A673 (cell line): ENCODE measurements around the gene TMTC3. TPM values are rescaled to one million over a fixed set of nuclear protein-coding genes. Genes with fewer than 3 reads are reported as not detected.

Source experiments
- BruUV-seq: library from RNA; stranded (reverse); fragments of 400-500 nt; replicated peaks from 2 replicates; lab custom pipeline; 2021; lab: Mats Ljungman, UMichigan
- CTCF ChIA-PET: fragments of 300-600 bp; sonication (Branson Sonifier 250); formaldehyde crosslinking; loops from one replicate; lab custom pipeline; 2022; ENCODE audit warnings: antibody characterized with exemption; lab: Charles Lee
- POLR2A ChIA-PET: fragments of 300-600 bp; sonication (Branson Sonifier 250); formaldehyde crosslinking; loops from one replicate; lab custom pipeline; 2022; ENCODE audit warnings: antibody characterized with exemption; ENCODE audit not compliant: low non-redundant PET; lab: Charles Lee
- DNase-seq: peaks from one replicate; pipeline ENCODE4 v3.0.0-alpha.2; 2015; ENCODE audit warnings: low spot score
- H3K27ac ChIP-seq: fragments of 200-600 bp; sonication (generic); 2 replicates; pipeline ENCODE4 v1.5.1; 2016; ENCODE audit warnings: mixed run types, low read depth, mild to moderate bottlenecking, mixed read lengths, antibody characterized with exemption, low read length; ENCODE audit not compliant: poor library complexity, severe bottlenecking
- H3K27me3 ChIP-seq: fragments of 200-600 bp; sonication (generic); replicated peaks from 2 replicates; pipeline ENCODE4 v1.6.1; 2017; ENCODE audit warnings: mixed run types, low read depth, mild to moderate bottlenecking, mixed read lengths, antibody characterized with exemption, low read length; ENCODE audit not compliant: insufficient read depth, poor library complexity
- H3K36me3 ChIP-seq: fragments of 200-600 bp; sonication (generic); 2 replicates; pipeline ENCODE4 v1.6.1; 2016; ENCODE audit warnings: mixed run types, mild to moderate bottlenecking, mixed read lengths, antibody characterized with exemption, low read length; ENCODE audit not compliant: insufficient read depth, poor library complexity, severe bottlenecking
- H3K4me1 ChIP-seq: fragments of 200-600 bp; sonication (generic); 2 replicates; pipeline ENCODE4 v1.6.1; 2017; ENCODE audit warnings: mixed run types, mild to moderate bottlenecking, mixed read lengths, antibody characterized with exemption, low read length; ENCODE audit not compliant: insufficient read depth, poor library complexity, severe bottlenecking
- H3K4me3 ChIP-seq: fragments of 200-600 bp; sonication (generic); 2 replicates; pipeline ENCODE4 v1.5.1; 2016; ENCODE audit warnings: low read depth, mixed run types, mild to moderate bottlenecking, mixed read lengths, low read length; ENCODE audit not compliant: poor library complexity, severe bottlenecking
- H3K9me3 ChIP-seq: fragments of 200-600 bp; sonication (generic); 2 replicates; pipeline ENCODE4 v1.6.1; 2016; ENCODE audit warnings: mixed run types, low read depth, mild to moderate bottlenecking, mixed read lengths, antibody characterized with exemption, low read length; ENCODE audit not compliant: poor library complexity, severe bottlenecking
- CTCF ChIP-seq: fragments of 300-800, 200-600 bp; sonication (generic); conservative IDR thresholded peaks from 2 replicates; pipeline ENCODE4 v1.5.1; 2017; ENCODE audit warnings: low read depth, mild to moderate bottlenecking, antibody characterized with exemption, low read length, moderate library complexity, mixed read lengths
- EZH2 ChIP-seq: fragments of 200-600 bp; sonication (generic); IDR thresholded peaks from 2 replicates; pipeline ENCODE4 v1.6.1; 2017; ENCODE audit warnings: borderline replicate concordance, low read depth, mild to moderate bottlenecking, mixed read lengths, antibody characterized with exemption, low read length; ENCODE audit not compliant: poor library complexity, severe bottlenecking
- intact Hi-C: fragments of 100-400 bp; cut with micrococcal nuclease; formaldehyde crosslinking; loops from one replicate; pipeline ENCODE4 v1.10.0; 2022; ENCODE audit not compliant: unreplicated experiment
- total RNA-seq: library from RNA; stranded (reverse); gene quantifications from 2 replicates; pipeline ENCODE4 v1.2.3, GENCODE V29; 2021

Gene TMTC3
- total RNA-seq, 1 experiment from 2014 or later, result 31.6 TPM

- no peak overlapping the region for H3K27ac ChIP-seq
- H3K4me3 ChIP-seq, result no peak overlapping the region
- intact Hi-C loops, result no loop called here
- H3K9me3 ChIP-seq, result no peaks in the 10 kb centered on the region
- ChIA-PET POLR2A (interaction anchor here (0.6 kb wide), 1 partner anchor 798 kb away, joined by 22 read pairs; no protein-coding TSS in a partner anchor), CTCF (no interaction called here)
- no peaks in the 10 kb centered on the region for H3K27me3 ChIP-seq
- TF ChIP-seq CTCF (no peak), EZH2 (no peak)
- H3K4me1 ChIP-seq, result no peaks in the 10 kb centered on the region
- peaks cover 36% of the 10 kb centered on the region for H3K36me3 ChIP-seq
- DNase-seq, result no peak
- BruUV-seq, result no TSS peak
Measured at GRCh38 chr12:88122666-88123065, 19.4 kb upstream of the TMTC3 start.

GRCh38 chr12:88127099-88127498 is 15.0 kb upstream of the TMTC3 start:
- Histone ChIP-seq H3K36me3 (peaks cover 35% of the 10 kb centered on the region), H3K9me3 (no peaks in the 10 kb centered on the region), H3K4me3 (no peak overlapping the region), H3K27me3 (no peaks in the 10 kb centered on the region), H3K4me1 (no peaks in the 10 kb centered on the region), H3K27ac (no peak overlapping the region)
- ChIA-PET CTCF (interaction anchor here (0.6 kb wide), 1 partner anchor 266 kb away, joined by 6 read pairs; no protein-coding TSS in a partner anchor), POLR2A (no interaction called here)
- intact Hi-C loops, result no loop called here
- TF ChIP-seq CTCF, result no peak
- TF ChIP-seq EZH2, result no peak
- no peak for DNase-seq
- no TSS peak for BruUV-seq

- ChIA-PET CTCF (no interaction called here), POLR2A (no interaction called here)
- intact Hi-C loops, result no loop called here
- BruUV-seq, result no TSS peak
- Histone ChIP-seq H3K4me1 (no peaks in the 10 kb centered on the region), H3K27ac (no peak overlapping the region), H3K4me3 (no peak overlapping the region), H3K27me3 (no peaks in the 10 kb centered on the region), H3K9me3 (no peaks in the 10 kb centered on the region), H3K36me3 (peaks cover 35% of the 10 kb centered on the region)
- DNase-seq, result no peak
- TF ChIP-seq CTCF (no peak), EZH2 (no peak)
Measured at GRCh38 chr12:88127855-88128254, 14.3 kb upstream of the TMTC3 start.
